ENCODE data around the gene HNRNPA1L2.
"Not testable (repeated sequence)": the region's sequence is repeated elsewhere in the genome, so short reads cannot be mapped to it uniquely, and the experiment has no call there.

Gene HNRNPA1L2

DNA sequence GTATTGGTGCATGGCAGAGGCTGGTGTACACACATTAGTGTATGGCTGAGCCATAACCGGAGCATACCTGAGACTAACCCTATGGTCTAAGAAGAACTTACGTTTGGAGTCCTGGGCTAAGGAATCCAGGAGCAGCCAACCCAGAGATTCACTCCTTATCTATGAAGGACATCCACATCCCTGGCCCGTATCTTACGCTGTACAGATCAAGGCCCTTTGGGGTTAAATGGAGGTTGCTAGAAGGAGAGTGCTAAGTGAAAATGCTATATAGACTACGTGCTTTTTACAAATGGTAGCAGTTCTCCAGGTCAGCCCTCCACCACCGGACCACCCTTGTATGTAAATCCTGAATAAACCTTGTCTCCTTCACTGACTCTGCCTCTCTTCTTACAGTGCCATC lies 8.5 kb downstream of the HNRNPA1L2 start:
- no peak for DNase-seq

DNA sequence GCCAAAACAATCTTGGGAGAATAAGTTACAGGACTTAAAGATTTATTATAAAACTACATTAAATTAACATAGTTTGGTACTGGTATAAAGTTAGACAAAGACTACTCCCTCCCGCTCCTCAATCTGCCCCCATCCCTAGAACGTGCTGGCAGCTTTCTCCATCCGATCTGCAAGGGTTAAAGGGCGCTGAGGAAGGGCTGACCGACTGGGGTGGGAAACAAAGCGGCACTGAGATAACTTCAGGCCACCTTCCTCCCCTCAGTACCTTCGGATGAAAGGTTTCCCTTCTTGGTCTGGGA lies 9.6 kb downstream of the HNRNPA1L2 start:
- peak; percentile 43 for DNase-seq

DNA sequence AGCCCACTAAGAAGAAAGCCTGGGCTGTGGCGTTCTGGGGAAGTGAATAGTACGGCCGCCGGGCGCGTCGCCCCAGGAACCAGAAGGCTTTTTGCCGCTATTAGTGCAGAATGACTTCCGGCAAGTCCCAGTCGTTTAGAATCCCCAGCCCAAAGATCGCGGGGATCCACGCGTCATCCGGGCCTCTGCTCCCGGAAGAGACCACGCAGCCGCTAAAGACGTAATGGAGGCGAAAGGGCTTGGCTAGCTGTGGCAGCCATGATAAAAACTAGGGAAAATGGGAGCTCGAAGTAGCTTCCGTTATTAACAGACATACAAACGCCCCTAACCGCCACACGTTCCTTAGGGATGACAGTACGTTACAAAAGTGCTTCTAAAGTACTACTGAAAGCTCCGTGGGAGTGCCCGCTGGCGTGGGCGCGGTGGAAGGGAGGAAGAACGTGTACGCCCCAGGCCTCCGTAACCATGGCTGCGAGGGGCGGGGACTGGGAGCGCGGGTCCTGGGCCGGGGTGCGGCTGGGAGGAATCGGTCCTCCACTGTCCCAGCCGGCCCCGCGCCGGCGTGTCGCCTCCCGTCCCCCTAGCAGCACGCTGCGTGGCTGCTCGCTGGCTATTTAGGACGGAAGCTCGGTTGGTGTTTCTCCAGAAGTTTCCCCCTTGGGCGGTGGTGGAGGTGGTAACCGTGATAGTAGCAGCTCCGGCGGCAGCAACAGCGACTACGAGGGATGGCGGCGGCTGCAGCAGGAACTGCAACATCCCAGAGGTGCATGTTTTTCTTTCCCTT lies 10.2 kb downstream of the HNRNPA1L2 start, which contains the start of gene SUGT1:
TSS of gene SUGT1 (plus strand) at position 641 of the 784 bp plus-strand sequence. CDS start at position 726, 85 bp downstream.
- peak; percentile 79 for DNase-seq

DNA sequence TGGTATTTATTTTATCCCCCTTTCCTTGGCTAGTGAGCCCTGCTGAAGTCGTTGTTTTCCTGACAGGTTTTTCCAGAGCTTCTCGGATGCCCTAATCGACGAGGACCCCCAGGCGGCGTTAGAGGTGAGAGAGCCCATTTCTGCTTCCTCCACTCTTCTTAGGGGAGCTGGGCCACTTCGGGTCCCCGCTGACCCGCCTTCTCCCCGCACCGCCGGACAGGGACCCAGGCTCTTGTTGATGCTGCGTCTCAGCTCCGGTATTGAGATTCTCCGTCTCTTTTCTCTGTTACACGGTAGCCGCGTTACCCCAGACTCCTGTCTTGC lies 10.7 kb downstream of the HNRNPA1L2 start:
- no peak for DNase-seq

DNA sequence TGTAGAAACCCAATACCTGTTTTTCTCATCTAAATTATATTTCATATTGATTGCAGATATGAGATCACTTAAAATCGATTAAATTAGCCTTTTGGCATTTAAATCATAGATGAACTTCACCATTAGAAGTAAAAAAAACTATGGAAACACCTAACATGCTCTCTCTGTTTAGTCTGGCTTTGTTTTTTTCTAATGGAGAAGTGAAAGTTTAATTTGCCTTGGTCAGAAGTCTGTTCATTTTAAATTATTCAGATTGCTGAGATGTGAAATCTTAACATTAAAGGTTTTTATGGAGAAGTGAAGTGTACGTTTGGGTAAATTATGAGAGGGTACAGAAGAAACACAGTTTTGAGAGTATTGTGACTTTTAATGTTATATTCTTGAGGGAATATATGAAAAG lies 17.1 kb downstream of the HNRNPA1L2 start:
- no peak for DNase-seq

DNA sequence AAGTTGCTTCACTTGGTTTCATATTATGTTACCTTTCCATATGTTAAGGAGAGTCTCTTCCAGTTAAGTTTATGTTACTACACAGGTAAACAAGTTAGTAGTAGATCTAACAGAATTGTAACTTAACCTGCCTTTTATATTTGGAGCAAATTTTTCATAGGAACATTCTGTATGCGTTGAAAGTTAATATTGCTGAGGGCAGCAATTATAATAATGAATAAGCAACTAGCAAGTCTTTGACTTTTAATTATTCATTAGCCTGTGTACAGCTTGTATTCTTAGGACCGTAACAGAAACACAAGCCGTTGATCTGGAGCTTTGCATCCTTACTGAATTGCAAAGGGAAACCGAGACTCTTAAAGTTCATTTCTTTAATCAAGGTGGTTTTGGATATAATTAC lies 22.0 kb downstream of the HNRNPA1L2 start:
- no peak for DNase-seq

DNA sequence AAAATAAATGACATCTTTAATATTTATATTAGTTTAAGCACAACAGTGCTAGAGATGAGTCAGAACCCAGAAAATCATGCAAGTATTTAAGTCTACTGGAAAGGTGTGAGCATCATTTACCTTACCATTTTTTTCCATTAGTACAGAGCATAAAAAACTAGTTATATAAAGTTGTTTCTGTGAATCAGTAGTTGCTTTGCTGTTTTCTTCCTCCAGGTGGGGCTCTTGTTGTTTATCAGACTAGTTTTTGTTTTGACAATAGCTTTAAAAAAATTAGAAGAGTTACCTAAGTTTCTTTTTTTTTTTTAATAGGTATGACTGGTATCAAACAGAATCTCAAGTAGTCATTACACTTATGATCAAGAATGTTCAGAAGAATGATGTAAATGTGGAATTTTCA lies 23.1 kb downstream of the HNRNPA1L2 start:
- no peak for DNase-seq

DNA sequence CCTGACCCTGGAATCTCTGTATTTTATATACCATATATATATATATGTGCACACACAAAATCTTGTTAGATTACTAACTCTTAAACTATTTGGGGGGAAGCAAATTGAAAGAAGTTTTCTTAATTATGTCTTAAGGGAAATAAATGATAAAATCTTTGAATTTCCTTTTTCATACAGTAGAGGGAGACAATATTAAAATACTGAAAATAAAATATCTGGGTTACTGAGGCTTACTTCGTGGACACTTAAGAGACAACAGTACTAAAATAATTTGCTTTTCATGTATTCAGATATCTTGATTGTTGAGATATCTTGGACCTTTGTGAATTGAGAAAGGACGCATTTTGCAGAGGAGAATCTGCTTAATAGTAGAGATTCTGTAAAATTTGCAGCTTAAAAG lies 27.4 kb downstream of the HNRNPA1L2 start:
- no peak for DNase-seq

DNA sequence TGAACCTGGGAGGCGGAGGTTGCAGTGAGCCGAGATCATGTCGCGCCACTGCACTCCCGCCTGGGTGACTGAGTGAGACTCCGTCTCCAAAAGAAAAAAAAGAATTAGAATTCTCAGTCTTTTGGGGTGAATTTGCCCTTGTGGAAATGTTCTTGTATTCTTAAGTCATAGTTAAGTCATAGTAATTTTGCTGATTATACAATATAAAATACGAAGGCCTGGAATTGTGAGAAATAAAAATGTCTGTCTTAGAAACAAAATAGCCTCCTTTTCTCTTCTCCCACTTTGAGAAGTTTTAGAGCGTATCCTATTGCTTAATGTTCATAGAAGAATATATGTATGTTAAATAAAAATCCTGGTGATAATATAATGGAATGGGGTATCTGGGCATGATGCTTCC lies 28.5 kb downstream of the HNRNPA1L2 start:
- no peak for DNase-seq

DNA sequence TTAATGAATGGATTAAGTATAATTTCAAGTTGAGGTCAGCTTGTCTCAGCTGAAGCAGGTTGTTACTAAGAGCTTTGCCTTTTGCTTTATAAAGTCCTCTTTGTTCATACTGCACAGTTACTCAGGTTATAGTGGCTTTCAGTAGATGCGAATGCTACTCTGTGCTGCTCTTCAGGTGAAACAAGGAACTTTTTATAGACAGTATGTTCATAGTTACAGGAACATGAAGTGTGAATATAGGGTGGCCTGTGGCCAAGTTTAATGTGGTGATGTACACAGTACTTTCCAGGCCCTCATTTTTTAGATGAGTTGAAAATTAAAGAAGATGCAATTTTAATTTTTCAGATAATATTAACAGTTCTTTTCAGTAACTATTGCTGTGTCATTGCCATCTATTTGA lies 31.2 kb downstream of the HNRNPA1L2 start:
- DNase-seq = no peak

DNA sequence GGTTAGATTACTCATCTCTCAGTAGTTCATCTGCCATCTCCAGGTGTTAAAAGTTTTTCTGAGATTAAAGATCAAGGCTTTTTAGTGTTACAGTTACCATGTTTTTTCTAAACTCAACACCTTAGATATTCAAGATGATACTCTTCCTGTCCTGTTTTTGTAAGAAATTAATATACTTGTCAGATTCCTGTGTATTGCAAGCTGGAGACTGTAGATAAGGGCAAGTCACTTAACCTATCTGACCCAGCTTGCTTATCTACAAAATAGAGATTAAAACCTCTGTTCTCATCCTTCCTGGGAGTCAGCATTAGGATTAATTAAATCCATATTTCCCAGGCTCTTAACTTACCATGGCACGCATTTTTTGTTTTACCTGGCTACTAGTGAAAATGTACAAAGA lies 35.6 kb downstream of the HNRNPA1L2 start:
- DNase-seq = no peak

DNA sequence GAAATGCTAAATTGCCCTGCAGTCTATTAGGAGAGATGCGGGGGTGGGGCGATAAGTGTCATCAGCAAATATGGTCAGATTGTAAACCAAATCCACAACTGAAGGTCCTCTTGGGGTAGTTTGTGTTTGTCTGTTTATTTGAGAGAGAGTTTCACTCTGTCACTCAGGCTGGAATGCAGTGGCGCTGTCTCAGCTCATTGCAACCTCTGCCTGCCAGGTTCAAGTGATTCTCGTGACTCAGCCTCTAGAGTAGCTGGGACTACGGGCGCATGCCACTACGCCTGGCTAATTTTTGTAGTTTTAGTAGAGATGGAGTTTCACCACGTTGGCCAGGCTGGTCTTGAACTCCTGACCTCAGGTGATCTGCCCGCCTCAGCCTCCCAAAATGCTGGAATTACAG lies 43.6 kb downstream of the HNRNPA1L2 start:
- DNase-seq = not testable (repeated sequence)

DNA sequence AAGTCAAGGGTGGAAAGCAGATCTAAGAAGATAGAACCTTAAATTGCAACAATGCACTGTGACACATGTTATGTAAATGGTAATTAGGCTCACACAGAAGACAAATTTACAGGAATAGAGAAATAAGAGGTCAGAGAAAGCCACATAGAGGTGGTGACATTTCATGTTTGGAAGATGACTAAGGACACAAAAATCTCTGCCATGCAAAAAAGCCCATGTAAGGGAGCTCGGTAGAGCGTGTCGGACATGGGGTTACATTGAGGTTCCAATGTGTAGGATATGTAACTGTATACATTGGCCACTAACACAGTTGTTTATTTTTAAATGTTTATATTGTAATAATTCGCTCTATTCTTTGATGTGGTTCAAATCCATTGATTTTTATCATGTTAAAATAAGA lies 44.1 kb downstream of the HNRNPA1L2 start:
- no peak for DNase-seq

Data from NCI-H510A (cell line).